Fibroblast of the aortic adventitia (primary cell): ENCODE data around the gene OVCA2. TPM values are rescaled to one million over a fixed set of nuclear protein-coding genes. Genes with fewer than 3 reads are reported as not detected.

Experiments used
- DNase-seq: peaks from one replicate; pipeline ENCODE4 v3.0.0-alpha.2; 2010; ENCODE audit warnings: low read depth
- H3K4me3 ChIP-seq: 2 replicates; pipeline ENCODE4 v1.5.1; 2011; ENCODE audit warnings: low read depth, mild to moderate bottlenecking, control low read depth, low read length, moderate library complexity
- total RNA-seq: library from RNA; depleted of rRNA; stranded (reverse); fragments of >200 nt; gene quantifications from 2 replicates; pipeline ENCODE4 v1.2.3, GENCODE V29; 2012; ENCODE audit warnings: low replicate concordance
- TF ChIP-seq, protein P1 (sequence below): IDR thresholded peaks from 2 replicates; pipeline ENCODE4 v1.5.1; 2011; ENCODE audit warnings: mild to moderate bottlenecking, low read length, control low read depth, inconsistent platforms; ENCODE audit not compliant: insufficient read depth

Gene OVCA2
- total RNA-seq, 1 donor: 38.8 TPM

DNA sequence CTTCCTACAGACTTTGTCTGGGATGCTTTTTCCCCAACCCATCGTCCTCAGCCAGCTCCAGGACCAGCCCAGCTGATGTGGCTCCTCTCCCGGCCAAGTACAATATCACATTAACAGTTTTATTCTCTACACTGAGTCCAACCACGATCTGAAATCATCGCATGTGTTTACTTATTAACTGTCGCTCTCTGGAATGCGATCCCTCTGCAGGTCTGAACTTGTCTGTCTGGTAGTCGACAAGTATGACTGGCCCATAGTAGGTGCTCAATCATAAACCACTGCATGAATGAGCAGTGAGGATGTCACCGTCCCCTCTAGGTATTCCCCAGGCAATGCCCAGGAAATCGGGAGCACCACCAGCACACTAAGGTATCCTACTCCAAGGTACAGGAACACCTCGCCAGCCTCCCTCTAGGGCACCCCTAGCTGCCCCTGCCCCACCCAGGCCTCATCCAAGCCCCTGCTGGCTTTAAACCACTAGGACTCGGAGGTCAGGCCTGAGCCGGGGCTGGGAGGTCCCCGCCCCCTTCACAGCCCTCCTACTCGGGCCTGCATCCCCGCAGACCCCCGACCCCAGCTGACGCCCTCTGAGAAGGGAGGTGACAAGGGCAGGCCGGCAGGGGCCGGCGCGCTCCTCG lies 44.4 kb upstream of the OVCA2 start:
- TF ChIP-seq, protein P1, sequence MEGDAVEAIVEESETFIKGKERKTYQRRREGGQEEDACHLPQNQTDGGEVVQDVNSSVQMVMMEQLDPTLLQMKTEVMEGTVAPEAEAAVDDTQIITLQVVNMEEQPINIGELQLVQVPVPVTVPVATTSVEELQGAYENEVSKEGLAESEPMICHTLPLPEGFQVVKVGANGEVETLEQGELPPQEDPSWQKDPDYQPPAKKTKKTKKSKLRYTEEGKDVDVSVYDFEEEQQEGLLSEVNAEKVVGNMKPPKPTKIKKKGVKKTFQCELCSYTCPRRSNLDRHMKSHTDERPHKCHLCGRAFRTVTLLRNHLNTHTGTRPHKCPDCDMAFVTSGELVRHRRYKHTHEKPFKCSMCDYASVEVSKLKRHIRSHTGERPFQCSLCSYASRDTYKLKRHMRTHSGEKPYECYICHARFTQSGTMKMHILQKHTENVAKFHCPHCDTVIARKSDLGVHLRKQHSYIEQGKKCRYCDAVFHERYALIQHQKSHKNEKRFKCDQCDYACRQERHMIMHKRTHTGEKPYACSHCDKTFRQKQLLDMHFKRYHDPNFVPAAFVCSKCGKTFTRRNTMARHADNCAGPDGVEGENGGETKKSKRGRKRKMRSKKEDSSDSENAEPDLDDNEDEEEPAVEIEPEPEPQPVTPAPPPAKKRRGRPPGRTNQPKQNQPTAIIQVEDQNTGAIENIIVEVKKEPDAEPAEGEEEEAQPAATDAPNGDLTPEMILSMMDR: no peak
- no peak for DNase-seq
- no peak overlapping the region for H3K4me3 ChIP-seq

DNA sequence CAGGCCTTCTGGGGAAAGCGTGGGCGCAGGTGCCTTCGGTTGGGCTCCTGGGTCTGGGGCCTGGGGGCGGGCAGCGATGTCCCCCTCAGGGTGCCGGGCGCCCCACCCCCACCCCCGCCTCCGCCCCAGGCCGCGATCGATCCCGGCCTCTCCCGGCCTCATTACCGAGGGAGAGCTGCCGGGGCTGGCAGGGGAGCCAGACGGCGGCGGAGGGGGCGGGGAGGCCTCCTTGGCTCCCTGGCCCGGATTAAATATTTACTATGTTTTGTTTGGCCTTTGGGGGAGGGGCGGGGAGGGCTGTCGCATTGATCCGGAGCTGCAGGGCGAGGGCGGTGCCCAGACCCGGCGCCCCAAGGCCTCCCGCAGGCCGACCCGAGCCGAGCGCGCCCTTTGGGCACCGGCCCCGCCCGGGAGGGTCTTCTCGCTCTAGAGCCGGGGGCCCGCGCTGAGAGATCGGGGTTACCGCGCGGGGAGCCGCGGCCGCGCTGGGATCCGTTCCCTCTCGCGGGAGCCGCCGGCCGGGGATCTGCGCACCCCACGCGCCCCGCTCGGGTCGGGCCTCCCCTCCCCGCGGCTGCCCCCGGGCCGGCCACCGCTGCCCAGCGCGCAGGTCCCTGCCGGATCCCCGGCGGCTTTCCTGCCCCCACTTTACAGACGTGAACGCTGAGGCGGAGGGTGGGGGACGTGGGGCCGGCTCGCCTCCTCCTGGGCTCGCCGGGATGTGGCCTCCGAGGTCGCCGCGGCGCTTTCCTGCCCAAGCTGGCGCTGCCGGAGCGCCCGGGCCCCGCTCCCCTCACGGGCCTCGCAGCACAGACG lies 43.7 kb upstream of the OVCA2 start:
- H3K4me3 ChIP-seq: peak overlapping the region; percentile 22
- TF ChIP-seq, protein P1: no peak
- no peak for DNase-seq

DNA sequence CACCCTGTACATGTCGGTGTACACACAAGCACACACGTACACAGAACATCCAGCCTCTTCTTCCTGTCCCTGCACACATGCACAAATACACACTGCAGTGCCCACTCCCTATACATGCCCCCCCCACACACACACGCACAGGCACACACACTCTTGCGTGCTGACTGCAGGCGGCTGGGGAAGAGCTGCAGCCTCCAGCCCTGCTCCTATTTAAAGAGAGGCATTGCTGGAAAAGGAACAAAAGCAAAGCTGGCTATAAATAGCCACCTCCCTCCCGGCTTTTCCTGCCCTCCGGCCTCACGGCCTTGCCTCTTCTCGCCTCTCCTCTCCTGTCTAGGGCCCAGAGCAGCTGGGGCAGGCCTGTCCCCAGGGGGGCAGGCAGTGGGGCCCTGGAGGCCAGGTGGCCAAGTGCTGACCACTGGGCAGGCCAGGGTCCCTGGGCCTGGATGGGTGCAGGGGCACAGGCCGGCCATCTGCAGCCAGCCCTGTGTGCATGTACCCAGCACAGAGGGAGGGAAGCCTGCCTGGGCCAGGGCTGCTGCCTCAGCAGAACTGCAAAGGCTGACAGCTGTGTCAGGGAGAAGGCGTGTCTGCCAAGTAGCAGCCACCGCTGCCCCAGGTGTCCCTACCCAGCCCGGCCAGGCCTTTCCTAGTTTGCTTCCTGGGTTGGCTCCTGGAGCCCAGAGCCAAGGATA lies 42.1 kb upstream of the OVCA2 start:
- no peak overlapping the region for H3K4me3 ChIP-seq
- peak; percentile 61 for DNase-seq
- TF ChIP-seq, protein P1: no peak

DNA sequence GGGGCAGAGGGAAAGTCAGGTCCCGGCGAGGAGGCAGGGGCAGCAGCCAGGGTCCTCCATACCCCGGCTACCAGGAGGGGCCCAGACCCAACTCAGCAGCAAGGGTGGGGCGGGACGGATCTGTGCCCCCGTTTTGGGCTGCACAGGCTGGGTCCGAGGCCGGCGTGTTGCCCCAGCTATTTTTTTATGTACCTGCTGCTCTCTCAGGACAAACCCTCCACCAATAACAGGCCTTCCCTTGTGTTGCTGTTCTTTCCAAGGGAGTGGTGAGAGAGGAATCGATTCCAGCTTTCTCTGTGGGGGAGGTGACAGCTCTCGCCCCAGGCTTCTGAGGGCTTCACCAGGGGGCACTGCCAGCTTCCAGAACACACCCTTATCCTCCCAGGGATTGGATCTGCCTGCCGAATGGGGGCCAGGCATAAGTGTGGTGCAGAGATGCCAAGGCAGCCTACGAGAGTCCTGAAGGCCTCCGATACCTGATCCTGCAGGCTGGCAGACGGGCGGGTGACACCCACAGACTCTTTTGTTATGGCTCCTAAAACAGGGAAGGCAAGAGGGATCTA lies 39.0 kb upstream of the OVCA2 start:
- DNase-seq: no peak
- H3K4me3 ChIP-seq: no peak overlapping the region
- TF ChIP-seq, protein P1: no peak

DNA sequence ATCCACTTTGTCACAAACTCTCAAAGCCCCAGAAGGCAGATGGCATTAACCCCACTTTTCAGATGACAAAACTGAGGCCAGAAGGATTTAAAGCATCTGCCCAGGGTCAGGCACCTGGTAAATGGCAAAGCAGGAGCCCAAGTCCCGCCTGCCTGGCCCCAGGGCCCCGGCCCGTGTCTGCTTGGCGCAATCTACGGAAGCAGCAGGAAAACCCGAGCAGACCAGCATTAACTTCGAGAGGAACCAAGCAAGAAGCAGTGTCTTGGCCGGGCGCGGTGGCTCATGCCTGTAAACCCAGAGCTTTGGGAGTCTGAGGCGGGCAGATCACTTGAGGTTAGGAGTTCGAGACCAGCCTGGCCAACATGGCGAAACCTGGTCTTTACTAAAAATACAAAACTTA lies 38.3 kb upstream of the OVCA2 start:
- no peak overlapping the region for H3K4me3 ChIP-seq
- DNase-seq: no peak
- TF ChIP-seq, protein P1: no peak

DNA sequence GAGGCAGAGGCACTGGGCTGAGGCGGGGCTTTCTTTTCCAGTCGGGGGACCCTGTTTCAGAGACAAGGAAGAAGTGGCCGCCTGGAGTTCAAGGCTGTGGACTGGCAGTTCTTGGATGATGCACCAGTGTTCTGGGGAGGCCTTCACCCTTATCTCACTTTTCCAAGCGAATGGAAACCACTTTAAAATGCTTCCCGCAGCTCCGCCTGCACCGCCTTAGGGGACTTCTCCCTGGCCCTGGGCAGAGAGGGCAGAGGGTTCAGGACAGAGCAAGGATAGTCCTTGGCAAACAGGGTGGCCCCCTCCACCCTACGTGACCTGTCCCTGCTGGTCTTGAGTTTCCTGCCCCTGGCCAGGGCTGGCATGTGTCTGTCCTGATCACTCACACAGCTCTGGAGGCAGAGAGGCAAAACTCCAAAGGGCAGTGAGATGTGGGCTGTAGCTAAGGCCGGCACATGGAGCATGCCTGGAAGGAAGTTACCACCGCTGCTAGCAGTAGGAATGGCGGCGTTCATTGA lies 37.3 kb upstream of the OVCA2 start:
- no peak overlapping the region for H3K4me3 ChIP-seq
- TF ChIP-seq, protein P1: no peak
- no peak for DNase-seq
